ENCODE data around the gene ADGRL3.

ADGRL3 gene

DNA sequence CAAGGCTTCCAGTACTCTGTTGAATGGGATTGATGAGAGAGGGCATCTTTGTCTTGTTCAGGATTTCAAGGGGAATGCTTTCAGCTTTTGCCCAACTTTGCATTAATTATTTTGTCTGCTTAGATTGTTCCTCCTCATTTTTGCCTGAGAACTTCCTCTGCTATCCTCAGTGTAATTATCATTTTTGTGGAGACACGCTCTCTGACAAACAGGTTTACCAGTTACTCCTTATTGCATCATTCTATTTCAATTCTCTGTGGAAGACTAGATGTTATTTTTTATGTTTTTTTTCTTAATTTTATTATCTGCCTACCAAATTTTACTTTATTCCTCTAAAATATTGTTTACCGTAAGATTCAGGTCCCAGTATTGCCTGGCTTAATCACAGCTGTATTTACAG, 349.2 kb downstream of the ADGRL3 start:
- no peak for DNase-seq (ENCODE audit: low spot score)

DNA sequence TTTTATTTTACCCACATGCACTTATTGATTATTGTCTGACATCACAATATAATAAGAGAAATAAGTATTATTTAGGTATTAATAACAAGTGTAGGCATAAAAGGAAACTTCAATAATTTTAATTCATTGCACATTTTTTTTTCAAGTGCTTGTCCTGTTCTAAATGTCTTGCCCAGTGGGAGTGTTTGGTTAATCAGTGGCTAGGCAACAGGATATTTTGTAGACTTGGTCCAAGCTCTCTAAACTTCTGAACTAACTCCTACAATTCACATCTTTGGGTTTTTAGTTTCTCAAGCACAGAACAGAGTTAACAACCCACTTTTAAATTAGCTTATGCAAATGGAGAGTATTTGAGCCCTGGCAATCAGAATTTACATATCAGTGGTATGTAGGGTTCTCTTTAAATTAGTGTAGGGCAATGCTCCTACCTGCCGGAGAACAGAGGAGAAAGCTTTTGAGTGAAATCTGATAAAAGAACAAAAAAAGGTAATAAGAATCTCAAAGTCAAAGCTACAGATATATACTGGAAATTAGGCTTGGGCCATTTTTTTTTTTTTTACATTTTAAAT, 353.5 kb downstream of the ADGRL3 start:
- DNase-seq (ENCODE audit: low spot score) = no peak

- no peak for DNase-seq (ENCODE audit: low spot score)
These were observed 355.7 kb downstream of the ADGRL3 start for GRCh38 chr4:61555789-61556188.

GRCh38 chr4:61556277-61556676, 356.2 kb downstream of the ADGRL3 start:
- DNase-seq (ENCODE audit: low spot score) = no peak

- no peak for DNase-seq (ENCODE audit: low spot score)
These were observed 359.3 kb downstream of the ADGRL3 start for GRCh38 chr4:61559396-61559795.

DNA sequence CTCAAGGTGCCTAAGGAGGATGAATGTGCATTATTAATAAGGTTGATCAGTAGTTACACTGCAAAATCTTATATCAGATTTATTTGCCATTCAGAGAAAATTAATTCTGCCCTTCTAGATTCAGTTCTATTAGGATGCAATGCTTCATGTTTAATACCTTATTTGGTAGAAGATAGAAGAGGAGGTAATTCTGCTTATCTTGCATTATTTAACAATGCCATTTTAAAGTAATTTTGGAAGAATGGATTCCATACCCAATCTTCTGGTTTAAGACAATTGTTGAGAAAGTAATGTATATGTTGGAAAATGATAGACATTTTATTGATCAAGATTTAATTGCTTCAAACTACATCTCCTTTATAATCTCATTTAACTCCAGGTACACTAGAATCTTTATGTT, 360.9 kb downstream of the ADGRL3 start:
- no peak for DNase-seq (ENCODE audit: low spot score)

GRCh38 chr4:61571761-61572559, 371.8 kb downstream of the ADGRL3 start:
- no peak for DNase-seq (ENCODE audit: low spot score)

GRCh38 chr4:61575796-61576195, 375.7 kb downstream of the ADGRL3 start:
- DNase-seq (ENCODE audit: low spot score) = no peak

GRCh38 chr4:61579786-61580185, 379.7 kb downstream of the ADGRL3 start:
- DNase-seq (ENCODE audit: low spot score) = no peak

DNA sequence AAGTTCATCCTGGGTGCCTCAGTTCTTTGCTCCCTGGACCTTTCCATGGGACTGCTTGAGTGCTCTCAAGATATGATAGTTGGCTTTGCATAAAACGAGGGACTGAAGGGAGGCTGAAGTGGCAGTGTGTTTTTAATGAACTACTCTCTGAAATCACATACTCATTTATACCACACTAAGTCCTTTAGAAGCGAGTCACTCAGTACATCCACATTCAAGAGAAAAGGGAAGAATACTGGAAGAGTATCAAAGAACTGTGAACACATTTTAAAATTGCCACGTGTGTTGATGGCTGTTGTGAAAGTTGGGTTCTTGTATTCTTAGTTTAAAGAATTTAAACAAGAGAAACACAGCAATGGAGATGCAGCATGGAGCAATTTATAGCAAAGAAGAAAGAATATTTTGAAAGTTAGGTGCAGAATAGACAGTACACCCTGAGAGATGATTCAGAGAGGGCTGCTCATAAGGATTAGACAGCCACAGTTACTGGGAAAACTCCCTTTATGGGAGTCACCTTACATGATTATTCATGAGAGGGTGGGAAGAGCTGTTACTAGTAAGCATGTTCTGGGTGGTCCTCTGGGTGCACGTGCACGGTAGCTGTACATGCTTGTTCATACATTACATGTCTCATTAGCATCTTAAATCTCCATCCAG, 380.7 kb downstream of the ADGRL3 start:
- no peak for DNase-seq (ENCODE audit: low spot score)

GRCh38 chr4:61583696-61584095, 383.6 kb downstream of the ADGRL3 start:
- no peak for DNase-seq (ENCODE audit: low spot score)

- DNase-seq (ENCODE audit: low spot score) = no peak
These were observed 388.7 kb downstream of the ADGRL3 start for GRCh38 chr4:61588621-61589402.

DNA sequence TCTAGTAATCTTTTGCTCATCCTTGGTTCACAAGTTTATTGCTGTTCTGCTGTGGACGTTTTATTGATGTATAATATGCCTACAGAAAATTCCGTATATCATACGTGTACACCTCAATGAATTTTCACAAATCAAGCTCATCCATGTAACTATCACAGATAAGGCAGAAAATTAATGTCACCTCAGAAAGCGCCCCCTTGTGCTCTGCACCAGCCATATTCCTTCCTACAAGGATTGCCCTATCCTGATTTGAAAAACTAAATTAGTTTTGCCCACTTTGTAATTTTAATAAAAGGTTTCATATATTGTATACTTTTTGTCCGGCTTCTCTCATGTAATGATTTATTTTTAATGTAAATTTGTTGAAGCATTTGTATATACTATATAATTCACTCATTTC, 390.8 kb downstream of the ADGRL3 start:
- DNase-seq (ENCODE audit: low spot score) = no peak

- no peak for DNase-seq (ENCODE audit: low spot score)
These were observed 396.6 kb downstream of the ADGRL3 start for GRCh38 chr4:61596606-61597340.

DNA sequence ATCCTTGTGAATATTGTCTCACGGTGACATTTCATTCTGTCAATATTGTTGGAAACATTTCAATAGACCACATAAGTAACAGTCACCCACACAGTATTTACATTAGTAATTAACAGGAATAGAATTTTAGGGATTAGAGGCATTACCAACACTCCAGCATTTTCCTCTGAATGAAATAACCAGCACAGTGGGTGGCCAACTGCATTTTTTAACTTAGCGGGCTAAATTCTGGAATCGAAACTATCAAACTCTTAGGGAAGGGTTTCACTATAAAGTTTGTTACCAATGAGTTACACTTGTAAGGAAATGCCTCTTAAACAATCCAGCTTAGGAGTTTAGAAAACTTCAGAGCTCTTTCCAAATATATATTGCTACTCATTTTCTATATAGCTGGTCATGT, 403.0 kb downstream of the ADGRL3 start:
- no peak for DNase-seq (ENCODE audit: low spot score)

DNA sequence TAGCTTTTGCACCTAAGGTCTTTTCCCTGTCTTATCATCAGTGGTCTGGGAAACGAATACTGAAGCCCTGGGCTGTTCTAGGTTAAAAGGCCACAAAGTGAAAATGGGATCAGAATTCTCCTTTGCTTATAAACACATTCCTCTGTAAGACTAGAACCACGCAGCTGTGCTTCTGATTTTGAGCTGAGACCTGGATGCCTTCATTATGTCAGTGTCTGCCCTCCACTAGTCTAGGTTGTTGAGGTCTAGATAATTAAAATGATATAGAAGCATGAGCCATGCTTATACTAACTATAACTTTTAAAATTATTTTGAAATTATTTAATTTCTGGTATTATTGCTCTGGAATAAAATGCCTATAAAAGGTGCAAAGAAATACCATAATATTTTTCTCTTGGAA, 403.9 kb downstream of the ADGRL3 start:
- DNase-seq (ENCODE audit: low spot score) = no peak

DNA sequence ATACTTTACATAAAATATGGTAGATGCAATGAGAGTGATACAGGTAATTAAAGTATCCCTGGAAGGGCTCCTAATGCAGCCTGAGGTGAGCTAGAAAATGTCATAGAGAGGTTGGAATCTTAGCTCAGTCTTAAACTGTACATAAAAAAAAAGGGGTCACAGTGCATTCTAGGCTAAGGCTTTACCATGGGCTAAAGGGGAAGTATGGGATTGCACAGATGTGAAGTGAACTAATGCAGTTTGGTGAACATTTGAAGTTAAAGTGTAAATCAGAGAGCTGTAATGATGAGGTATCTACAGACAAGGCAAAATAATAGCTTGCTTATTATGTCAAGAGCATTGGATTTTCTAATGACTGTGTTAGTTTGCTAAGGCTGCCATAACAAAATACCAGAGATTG, 405.9 kb downstream of the ADGRL3 start:
- DNase-seq (ENCODE audit: low spot score) = no peak

DNA sequence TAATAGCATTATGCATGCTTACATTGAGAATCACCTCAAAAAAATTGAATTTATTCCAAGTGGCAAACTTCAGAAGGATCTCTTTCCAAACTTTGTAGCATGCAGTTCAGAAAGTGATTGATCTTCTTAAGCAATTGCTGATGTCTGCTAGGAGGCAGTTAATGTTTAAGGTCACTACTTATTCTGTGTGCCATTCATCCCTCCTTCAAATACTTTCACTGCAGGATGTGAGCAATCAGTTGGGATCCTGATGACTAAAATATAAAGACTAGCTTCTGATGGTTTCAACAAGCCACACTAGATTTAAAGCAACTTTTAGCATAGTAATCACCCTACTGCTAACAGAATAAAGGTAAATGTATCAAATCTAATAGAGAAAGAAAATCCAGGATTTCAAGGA, 414.1 kb downstream of the ADGRL3 start:
- DNase-seq (ENCODE audit: low spot score) = no peak

GRCh38 chr4:61619528-61619927, 419.4 kb downstream of the ADGRL3 start:
- DNase-seq (ENCODE audit: low spot score) = no peak

GRCh38 chr4:61628282-61628681, 428.2 kb downstream of the ADGRL3 start:
- no peak for DNase-seq (ENCODE audit: low spot score)

GRCh38 chr4:61628727-61629126, 428.6 kb downstream of the ADGRL3 start:
- DNase-seq (ENCODE audit: low spot score) = no peak

GRCh38 chr4:61630548-61630947, 430.4 kb downstream of the ADGRL3 start:
- no peak for DNase-seq (ENCODE audit: low spot score)
